Tibial nerve (tissue), 4 donors: ENCODE results near the gene ATP8A2.

Experiments
- CTCF ChIP-seq, 5 experiments: fragments of 200-600 bp in 3 of 5; fragments of 450-650 bp in 2 of 5; sonication (generic) in 3 of 5; IDR thresholded peaks; one replicate each; pipeline ENCODE4 v1.5.1; 2016 to 2019; ENCODE audit warnings: antibody characterized with exemption in 5 of 5, mild to moderate bottlenecking in 3 of 5, moderate library complexity in 2 of 5
- EP300 ChIP-seq, 2 donors: sonication (generic); formaldehyde crosslinking; IDR thresholded peaks; one replicate each; pipeline ENCODE4 v1.6.1; 2017; ENCODE audit warnings: antibody characterized with exemption in 2 of 2, mild to moderate bottlenecking in 1 of 2

GRCh38 chr13:25756251-25756650 lies 384.5 kb downstream of the ATP8A2 start:
- TF ChIP-seq CTCF (IDR thresholded peaks at IDR 0.05) (no peak), EP300 (IDR thresholded peaks at IDR 0.05) (no peak)
